ENCODE measurements around the gene ADD2.
"Not testable (repeated sequence)": the region's sequence is repeated elsewhere in the genome, so short reads cannot be mapped to it uniquely, and the experiment has no call there.

The ADD2 gene

DNA sequence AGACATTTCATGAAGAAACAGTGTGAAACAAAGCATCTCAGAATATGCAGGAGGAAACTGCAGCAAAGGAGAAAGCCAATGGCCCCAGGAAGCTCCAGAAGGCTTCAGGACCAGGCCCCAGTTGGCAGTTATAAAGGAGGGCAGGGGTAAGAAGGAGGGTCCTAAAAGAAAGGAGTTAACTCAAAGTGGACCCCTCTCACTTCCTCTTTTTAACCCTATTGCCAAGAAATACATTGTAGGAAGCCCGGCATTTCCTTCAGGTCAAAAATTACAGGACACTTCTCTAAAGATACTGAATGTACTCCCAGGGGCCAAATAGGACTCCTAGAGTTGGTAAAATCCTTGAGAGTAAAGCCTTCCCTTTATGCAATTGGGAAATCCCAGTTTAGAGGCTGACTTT is 137.2 kb downstream of the ADD2 start:
- DNase-seq = no peak

DNA sequence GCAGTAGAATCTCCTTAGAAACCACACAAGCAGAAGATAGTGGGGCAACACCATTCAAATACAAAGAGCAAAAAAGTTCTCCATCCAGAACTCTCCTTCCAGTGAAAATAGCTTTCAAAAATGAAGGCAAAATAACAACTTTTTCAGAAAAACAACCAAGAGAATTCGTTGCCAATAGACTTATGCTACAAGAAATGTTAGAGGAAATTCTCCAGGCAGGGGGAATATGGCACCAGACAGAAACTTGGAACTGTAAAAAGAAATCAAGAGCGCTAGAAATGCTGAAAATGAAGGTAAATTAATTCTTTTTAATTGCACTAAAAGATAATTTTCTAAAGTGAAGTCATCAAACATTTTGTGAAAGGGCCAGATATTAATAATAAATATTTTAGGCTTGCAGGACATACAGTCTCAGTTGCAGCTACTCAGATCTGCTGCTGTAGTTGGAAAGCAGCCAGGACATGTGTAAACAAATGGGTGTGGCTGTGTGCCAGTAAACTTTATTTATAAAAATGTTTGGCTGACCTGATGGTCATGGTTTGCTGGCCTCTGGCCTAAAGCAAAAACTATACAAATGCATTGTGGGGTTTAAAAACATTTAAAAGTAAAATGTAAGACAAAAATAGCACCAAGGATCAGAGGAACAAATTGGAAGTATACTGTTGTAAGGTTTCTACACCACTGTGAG is 140.6 kb downstream of the ADD2 start:
- DNase-seq = no peak

- DNase-seq = no peak
These were observed 141.6 kb downstream of the ADD2 start for GRCh38 chr2:70626254-70626990.

GRCh38 chr2:70621536-70621935 is 146.5 kb downstream of the ADD2 start:
- not testable (repeated sequence) for DNase-seq

GRCh38 chr2:70620020-70620419 is 148.0 kb downstream of the ADD2 start:
- DNase-seq = no peak

- no peak for DNase-seq
These were observed 148.8 kb downstream of the ADD2 start for GRCh38 chr2:70619167-70619566.

DNA sequence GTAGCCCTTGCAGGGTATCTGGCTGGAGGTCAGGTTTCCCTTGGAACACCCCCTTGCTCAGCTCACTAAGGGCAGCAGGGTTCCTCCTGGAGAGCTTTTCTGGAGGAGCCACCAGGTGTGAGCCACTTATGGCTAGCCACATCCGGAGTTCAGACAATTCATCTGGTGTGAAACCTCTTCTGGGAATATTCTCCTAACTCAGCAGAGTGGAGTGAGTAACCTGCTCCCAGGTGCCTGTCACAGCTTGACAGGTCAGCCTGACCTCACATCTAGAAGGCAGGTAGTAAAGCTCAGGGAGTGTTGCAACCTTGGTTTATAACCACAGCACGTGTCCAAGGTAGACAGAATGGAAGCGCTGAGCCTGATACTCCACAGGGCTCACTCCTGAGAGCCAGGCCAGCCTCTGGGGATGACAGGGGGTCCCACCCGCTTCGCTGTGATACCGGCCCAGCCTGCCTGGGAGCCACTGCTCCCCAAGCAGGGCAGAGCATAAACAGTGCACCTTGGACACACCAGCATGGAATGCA is 151.8 kb downstream of the ADD2 start:
- no peak for DNase-seq

DNA sequence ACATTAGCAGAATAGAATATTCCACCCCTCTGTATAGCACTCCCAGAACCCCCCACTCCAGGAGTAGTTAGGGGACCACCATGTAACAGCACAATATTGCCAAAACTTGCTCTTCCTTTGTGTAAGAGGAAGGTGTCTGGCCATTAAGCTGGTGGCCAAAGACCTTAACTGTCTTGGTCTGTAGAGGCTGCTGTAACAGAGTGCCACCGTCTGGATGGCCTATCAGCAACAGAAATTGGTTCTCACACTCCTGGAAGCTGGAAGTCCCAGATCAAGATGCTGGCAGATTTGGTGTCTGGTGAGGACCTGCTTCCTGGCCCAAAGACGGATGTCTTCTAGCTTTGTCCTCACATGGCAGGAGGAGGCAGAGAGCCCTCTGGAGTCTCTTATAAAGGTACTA is 152.8 kb downstream of the ADD2 start:
- DNase-seq = no peak

GRCh38 chr2:70613521-70613920 is 154.5 kb downstream of the ADD2 start:
- DNase-seq = no peak

GRCh38 chr2:70612574-70612973 is 155.4 kb downstream of the ADD2 start:
- DNase-seq = no peak

DNA sequence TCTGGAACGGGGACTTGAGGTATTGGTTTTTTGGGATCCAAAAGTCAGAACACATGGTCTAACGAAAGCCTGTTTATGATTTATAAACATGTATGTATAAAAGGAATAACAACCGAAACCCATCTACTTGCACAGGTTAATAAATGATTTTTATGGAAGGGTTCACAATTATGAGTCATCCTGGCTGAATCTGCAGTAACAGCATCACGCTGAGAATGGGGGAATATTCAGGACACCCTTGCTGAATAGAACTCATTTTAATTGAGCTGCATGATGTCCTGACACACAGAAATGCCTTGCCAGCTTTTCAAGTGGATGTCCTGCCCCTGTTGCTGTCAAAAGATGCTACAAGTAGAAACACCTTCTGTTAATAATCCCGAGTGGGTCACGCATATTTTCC is 159.6 kb downstream of the ADD2 start:
- no peak for DNase-seq

DNA sequence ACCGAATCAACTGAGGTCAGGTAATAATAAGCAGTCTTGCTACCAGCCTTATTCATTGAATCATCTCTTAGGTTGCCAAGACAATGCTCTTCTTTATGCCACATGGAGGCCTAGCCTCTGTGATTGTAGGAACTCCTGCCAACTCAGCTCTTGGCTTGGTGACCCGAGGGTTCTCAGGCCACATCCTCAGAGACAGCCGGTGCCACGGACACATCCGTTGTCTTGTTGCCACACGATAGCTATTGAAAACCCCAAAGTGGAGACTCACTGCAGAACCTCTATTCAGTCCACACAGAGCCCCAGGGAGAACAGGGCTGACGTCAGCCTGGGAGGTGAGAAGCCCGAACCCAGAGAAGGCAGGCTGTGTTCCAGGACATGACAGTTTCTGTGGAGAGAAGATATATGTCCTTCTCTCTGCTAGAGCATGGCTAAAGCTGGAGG is 160.9 kb downstream of the ADD2 start:
- DNase-seq = no peak
